Measurements from ENCODE around the gene RABGEF1.
"Not testable (repeated sequence)": the region's sequence is repeated elsewhere in the genome, so short reads cannot be mapped to it uniquely, and the experiment has no call there.

The RABGEF1 gene

DNA sequence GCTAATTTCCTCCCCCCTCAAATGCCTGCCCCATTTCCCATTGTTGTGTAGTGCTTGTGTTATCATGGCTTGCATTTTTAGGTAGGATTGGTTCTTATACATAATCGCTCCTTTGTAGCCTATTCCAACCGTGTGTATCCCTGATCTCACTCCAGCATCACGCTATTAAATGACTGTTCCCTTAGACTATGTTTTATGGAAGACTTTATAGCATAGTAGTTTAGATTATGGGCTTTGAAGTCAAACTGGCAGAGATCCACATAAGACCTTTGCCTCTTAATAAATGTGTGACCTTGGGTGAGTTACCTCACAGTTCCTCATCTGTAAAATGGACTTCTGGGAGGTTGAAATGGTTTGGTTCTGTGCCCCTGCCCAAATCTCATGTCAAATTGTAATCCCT lies 5.4 kb upstream of the RABGEF1 start:
- in situ Hi-C loops (cut with MboI; ENCODE audit: low sequenced_read_pairs), result no loop called here

DNA sequence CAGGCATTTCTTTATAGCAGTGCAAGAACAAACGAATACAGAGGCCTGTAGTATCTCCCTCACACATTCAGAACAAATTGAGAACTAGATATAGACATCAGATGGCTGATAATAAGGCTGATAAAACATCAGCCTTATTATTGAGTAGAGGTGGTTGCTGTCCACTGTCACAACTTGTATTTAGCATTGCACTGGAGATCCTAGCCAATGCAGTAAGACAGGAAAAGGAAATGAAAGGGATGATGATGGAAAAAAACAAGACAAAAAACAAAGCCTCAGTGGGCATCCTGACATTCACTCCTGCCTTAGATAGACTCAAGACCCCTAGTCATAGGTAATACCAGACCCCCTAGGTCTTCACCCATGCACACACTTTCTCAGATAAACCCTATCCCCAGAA lies 4.7 kb upstream of the RABGEF1 start:
- in situ Hi-C loops (cut with MboI; ENCODE audit: low sequenced_read_pairs), result no loop called here

GRCh38 chr7:66736892-66737291 lies 3.6 kb upstream of the RABGEF1 start:
- in situ Hi-C loops (cut with MboI; ENCODE audit: low sequenced_read_pairs), result no loop called here

DNA sequence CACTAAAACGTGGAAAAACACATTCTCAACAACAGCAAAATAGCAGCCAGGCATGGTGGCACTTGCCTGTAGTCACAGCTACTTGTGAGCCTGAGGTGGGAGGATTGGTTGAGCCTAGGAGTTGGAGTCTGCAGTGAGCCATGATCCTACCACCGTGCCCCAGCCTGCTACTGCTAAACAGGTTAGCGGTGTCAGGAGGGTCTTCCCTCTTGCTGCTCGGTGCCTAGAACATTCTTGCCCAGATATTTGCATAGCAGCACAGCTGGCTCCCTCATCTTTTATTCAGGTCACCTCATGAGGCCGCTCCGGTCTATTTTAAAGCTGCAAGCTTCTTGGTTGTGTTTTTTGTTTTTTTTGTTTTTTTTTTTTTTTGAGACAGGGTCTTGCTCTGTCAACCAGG lies 2.9 kb upstream of the RABGEF1 start:
- in situ Hi-C loops (cut with MboI; ENCODE audit: low sequenced_read_pairs), result no loop called here

DNA sequence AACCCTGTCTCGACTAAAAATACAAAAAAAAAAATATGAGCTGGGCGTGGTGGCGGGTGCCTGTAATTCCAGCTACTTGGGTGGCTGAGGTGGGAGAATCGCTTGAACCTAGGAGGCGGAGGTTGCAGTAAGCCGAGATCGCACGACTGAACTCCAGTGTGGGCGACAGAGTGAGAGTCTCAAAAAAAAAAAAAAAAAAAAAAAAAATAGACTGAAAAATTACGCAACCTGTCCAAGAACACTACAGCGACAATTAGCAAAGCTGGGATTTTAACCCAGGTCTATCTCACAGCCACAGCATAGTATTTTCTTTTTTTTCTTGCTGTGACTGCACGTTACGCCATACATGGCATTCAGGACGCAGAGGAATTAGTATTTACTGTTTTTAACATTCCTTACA lies 1.1 kb upstream of the RABGEF1 start:
- in situ Hi-C loops (cut with MboI; ENCODE audit: low sequenced_read_pairs), result no loop called here

- in situ Hi-C loops (cut with MboI; ENCODE audit: low sequenced_read_pairs), result no loop called here
Measured at GRCh38 chr7:66739953-66740301, 606 bp upstream of the RABGEF1 start.

GRCh38 chr7:66740980-66741709 lies 612 bp downstream of the RABGEF1 start:
- in situ Hi-C loops (cut with MboI; ENCODE audit: low sequenced_read_pairs), result not testable (repeated sequence)

DNA sequence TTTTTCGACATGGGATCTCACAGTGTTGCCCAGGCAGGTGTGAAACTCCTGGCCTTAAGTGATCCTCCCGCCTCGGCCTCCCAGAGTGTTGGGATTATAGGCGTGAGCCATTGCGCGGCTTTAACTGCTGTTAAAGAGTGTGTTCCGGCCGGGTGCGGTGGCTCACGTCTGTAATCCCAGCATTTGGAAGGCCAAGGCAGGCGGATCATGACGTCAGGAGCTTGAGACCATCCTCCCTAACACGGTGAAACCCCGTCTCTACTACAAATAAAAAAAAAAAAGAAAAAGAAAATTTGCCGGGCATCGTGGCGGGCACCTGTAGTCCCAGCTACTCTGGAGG lies 1.1 kb downstream of the RABGEF1 start:
- in situ Hi-C loops (cut with MboI; ENCODE audit: low sequenced_read_pairs), result no loop called here

DNA sequence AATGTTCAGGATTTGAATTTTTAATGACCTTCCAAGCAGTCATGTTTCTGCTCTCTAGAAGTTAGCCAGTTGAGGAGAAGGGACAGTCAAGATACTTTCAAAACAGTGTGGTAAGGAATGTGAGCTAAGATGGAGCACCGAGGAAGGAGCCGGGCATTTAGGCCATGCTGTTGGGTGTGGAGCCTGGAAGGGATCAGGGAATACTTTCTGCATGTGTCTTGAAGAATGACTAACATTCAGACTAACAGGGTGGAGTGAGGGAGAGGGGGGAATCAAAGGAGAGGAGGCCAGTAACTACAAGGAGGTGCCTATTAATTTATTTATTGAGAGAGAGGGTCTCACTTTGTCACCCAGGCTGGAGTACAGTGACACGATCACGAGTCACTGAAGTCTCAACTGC lies 1.8 kb downstream of the RABGEF1 start:
- in situ Hi-C loops (cut with MboI; ENCODE audit: low sequenced_read_pairs), result not testable (repeated sequence)

GRCh38 chr7:66743920-66744319 lies 3.4 kb downstream of the RABGEF1 start:
- in situ Hi-C loops (cut with MboI; ENCODE audit: low sequenced_read_pairs), result no loop called here

DNA sequence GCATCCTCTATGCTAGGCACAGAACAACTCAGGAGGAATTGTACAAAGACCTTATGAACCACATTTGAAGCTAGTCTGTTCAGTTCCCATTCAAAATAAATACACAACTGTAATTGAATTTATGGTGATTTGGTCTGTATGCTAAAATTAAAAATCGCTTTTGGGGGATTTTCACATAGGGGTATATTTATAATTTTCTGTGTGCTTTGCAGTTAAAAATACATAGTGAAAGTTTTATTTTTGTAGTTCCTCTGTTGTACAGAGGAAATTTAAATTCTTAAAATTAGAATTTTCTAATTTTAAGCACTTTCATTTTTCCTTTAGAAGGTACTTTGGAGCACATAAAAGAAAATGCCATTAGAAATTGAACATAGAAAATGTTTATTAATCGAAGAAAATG lies 6.9 kb downstream of the RABGEF1 start:
- in situ Hi-C loops (cut with MboI; ENCODE audit: low sequenced_read_pairs), result no loop called here

DNA sequence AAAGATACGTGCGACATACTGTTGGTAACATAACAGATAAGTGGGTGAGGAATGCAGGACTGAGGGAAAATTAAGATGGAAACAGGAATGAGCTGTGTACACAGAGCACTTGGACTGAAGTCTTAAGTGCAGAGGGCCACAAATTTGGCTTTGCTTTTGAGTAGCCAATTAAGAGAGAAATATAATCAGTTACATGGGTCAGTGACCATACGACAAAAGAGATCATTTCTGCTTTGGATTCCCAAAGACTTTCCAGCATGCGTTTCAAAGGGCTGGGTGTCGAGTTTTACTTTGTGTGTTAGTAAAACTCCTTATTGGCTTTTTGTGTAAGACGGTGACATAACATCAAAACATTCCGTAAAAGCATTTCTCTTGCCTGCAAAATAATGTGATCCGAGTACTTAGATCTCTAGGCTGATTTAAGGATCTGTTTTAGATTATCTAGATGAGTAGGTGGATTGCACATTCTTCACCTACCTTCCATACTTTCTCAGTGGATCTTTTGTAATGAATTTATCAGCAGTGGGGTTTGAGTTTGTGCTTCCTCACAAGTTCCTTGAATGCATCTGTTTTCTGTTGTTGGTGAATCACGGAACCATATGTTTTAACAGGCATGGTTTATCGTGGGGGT lies 7.5 kb downstream of the RABGEF1 start:
- in situ Hi-C loops (cut with MboI; ENCODE audit: low sequenced_read_pairs), result no loop called here

DNA sequence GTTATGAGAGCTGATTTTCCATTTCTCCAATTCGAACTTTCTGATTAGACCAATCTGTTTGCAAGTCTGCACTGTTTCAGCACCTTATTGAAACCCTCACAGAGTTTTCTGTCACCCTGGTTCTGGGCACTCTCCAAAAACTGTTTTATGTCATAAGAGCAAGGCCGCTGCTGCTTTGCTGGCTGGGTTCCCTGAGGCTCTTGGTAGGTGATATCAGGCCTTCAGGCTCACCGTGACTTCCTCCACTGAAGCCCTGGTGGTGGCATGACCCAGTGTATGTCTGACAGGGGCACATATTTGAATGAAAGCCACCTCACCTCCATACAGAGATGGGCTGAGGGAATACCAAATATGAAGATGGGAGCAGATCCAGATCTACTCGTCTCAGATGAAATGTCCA lies 8.3 kb downstream of the RABGEF1 start:
- in situ Hi-C loops (cut with MboI; ENCODE audit: low sequenced_read_pairs), result no loop called here

DNA sequence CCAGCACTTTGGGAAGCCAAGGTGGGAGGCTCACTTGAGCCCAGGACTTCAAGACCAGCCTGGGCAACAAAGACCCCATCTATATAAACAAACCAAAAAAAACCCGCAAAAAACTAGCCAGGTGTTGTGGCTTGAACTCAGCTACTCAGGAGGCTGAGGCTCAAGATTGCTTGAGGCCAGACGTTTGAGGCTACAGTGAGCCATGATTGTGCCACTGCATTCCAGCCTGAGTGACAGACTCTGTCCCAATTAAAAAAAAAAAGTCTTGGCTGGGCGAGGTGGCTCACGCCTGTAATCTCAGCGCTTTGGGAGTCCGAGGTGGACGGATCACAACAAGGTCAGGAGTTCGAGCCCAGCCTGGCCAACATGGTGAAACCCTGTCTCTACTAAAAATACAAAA lies 11.4 kb downstream of the RABGEF1 start:
- in situ Hi-C loops (cut with MboI; ENCODE audit: low sequenced_read_pairs), result no loop called here

DNA sequence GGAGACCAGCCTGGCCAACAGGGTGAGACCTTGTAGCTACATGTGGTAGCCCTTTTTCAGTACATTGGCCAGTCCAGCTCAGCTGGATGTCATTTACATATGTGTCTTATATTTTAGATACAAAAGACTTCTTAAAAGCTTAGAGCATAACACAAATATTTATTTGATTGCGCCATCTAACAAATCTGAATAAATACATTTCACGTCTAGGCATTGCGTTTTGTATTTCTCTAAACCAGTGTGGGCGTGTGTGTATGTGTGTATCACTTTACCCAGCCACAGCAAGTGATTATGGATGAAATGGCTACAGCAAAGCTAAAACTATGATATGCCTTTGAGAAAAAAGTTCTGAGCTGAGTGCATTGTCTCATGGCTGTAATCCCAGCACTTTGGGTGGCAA lies 14.0 kb downstream of the RABGEF1 start:
- in situ Hi-C loops (cut with MboI; ENCODE audit: low sequenced_read_pairs), result no loop called here

DNA sequence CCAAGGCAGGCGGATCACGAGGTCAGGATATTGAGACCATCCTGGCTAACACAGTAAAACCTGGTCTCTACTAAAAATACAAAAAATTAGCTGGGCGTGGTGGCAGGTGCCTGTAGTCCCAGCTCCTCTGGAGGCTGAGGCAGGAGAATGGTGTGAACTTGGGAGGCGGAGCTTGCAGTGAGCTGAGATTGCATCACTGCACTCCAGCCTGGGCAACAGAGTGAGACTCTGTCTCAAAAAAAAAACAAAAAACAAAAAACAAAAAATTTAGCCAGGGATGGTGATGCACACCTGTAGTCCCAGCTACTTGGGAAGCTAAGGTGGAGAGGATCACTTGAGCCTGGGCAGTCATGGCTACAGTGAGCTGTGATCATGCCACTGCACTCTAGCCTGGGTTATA lies 14.5 kb downstream of the RABGEF1 start:
- in situ Hi-C loops (cut with MboI; ENCODE audit: low sequenced_read_pairs), result not testable (repeated sequence)

- in situ Hi-C loops (cut with MboI; ENCODE audit: low sequenced_read_pairs), result not testable (repeated sequence)
Measured at GRCh38 chr7:66756227-66756626, 15.7 kb downstream of the RABGEF1 start.

DNA sequence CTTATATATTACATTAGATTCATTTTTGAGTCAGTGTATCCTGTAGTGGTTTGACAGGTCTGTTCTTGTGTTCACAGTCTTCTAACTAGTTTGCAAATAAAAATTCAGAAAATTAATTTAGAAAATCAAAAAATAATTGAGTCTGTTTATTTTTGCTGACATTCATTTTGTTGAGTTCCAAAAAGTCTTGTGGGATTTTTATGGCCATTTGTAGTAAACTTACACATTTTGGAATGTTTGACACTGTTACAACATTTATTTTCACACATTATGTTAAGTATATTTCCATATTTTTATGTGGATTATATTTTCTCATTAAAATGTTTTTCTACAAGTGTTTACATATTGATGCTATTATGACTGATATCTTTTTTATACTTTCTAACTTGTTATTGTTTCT lies 16.4 kb downstream of the RABGEF1 start:
- in situ Hi-C loops (cut with MboI; ENCODE audit: low sequenced_read_pairs), result no loop called here

GRCh38 chr7:66757939-66758338 lies 17.4 kb downstream of the RABGEF1 start:
- in situ Hi-C loops (cut with MboI; ENCODE audit: low sequenced_read_pairs), result no loop called here

GRCh38 chr7:66758950-66759628 lies 18.6 kb downstream of the RABGEF1 start:
- in situ Hi-C loops (cut with MboI; ENCODE audit: low sequenced_read_pairs), result no loop called here

DNA sequence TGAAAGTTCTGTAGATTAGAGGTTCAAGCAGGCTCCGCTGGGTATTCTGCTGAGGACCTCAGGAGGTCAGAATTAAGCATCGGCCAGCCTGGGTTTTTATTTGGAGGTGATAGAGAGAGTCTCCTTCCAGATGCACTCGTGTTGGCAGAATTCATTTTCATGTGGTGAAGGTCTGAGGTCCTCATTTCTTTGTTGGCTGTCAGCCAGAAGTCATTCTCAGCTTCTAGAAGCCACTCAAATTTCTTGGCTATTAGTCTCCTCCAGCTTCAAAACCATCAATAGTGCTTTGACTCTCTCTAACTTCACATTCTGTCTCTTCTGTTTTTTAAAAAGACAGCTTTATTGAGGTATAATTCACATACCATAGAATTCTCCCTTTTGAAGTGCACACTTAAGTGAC lies 22.6 kb downstream of the RABGEF1 start:
- in situ Hi-C loops (cut with MboI; ENCODE audit: low sequenced_read_pairs), result not testable (repeated sequence)

GRCh38 chr7:66763633-66764355 lies 23.3 kb downstream of the RABGEF1 start:
- in situ Hi-C loops (cut with MboI; ENCODE audit: low sequenced_read_pairs), result not testable (repeated sequence)

All from hTERT RPE-1 (cell line).